NCI-H526 treated with DMSO at 0.1 percent for 48 hours (cell line): ENCODE data around the gene NCBP2L.
A peak's percentile ranks its signal among the peaks of the same experiment; 100 is the strongest.

ENCODE experiments used
- DNase-seq: peaks from one replicate; lab custom pipeline; 2025; lab: John Stamatoyannopoulos, UW

NCBP2L gene

DNA sequence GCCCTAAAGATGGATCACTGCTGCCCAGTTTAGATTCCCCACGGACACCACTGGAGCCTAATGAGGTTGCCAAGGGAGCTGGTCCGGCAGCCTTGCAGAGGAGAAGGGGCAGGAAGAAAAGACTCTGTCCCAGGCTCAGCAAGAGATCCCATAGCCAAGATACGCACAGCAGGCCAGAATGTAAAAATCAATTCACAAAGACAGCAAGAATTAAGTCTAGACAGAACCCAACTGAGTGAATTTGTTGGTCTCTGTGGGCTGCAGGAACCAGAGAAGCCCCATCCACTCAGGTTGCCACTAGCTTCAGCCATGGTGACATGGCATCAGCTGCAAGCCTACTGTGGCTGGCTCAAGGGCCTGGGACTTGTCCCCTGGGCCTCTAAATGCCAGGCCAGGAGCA lies 24.8 kb upstream of the NCBP2L start:
- DNase-seq, result no peak

DNA sequence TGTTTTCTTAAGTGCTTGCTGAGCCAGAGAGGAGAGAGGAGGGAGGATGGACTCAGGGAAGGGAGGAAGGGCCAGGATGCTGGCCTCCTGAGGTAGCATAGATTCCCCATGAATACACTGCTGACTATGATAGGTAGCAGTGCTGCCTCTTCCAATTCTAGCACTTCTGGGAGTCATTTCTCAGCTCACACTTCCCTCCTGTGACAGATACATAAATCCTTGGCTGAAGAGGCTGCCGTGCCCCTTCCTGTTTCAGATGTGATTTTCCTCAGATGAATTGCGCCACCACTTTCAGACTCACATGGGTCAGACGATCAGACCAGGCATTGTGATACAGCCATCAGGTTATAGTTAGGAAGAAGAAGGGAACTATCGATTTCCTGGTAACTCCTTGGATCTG lies 24.3 kb upstream of the NCBP2L start:
- no peak for DNase-seq

DNA sequence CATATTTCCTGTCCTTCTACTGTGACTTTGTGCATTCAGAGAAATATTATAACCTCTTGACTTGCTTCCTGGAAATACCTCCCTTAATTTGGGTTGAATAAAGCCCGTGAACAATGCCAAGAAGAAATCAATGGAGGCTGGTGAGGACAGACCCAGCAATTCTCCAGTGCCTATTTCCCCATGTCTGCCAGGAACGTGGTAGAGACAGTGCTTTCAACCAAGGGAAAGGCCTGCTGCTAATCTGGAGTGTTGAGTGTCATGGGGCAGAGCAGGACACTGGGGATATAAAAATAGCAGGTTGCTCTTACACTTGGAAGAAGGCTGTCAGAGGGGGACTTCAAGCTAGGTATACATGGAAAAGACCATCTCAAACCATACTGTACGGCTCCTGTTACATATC lies 21.8 kb upstream of the NCBP2L start:
- no peak for DNase-seq

DNA sequence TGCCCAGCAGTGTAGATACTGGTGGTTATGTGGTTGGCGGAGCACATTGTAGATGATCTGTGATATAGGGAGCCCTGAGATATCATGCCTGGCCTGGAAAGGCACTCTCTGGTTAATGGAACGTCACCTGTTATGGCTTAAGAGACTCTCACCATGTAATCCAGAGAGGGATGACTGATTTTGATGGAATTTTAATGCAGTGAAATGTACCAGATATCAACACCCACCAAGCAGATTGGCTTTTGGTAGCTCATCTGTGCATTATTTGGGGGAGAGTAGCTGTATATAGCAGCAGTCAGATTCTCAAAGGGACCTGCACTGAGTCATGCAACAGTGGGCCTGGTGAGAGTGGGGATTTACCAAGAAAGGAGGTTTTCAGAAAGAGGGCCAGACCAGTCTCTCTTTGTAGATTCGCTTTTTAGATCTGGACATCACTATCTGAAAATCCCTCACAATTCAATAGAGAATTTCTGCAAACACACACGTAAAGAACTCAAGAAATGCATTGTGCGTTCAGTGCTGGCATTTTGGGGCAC lies 19.2 kb upstream of the NCBP2L start:
- DNase-seq, result no peak

DNA sequence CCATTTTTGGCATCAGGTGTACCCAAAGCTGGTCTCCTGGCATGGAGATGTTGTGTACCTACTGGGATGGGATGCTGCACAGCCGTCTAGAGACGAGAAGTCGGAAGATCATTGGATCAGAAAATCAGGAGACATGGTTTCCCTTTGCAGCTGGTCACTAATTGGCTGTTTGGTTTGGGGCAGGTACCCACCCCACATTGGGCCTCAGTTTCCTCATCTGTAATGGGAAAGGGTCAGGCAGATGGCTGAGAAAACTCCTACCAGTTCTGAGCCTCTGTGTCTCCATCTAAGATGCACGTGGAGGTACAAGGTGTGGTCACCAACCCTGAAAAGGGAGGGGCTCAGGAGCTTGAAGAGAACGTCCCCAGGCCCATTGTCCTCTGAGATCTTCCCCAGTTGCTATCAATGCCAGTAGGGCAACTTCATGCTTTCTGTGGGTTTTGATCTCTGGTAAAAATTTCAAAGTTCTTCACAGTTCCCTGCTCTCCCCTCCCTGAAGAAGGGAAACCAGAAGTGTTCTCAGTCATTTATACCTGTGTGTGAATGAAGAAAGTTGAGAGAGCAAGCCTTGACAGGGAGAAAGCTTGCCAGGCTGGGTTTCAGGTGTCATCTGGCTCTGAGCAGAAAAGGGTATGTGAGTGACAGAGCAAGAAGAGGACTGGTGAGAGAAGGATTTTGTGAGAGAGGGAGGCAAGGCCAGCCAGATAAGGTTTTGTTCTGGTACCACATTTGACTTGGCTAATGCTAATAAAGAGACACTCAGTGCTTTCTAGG lies 17.0 kb upstream of the NCBP2L start:
- no peak for DNase-seq

DNA sequence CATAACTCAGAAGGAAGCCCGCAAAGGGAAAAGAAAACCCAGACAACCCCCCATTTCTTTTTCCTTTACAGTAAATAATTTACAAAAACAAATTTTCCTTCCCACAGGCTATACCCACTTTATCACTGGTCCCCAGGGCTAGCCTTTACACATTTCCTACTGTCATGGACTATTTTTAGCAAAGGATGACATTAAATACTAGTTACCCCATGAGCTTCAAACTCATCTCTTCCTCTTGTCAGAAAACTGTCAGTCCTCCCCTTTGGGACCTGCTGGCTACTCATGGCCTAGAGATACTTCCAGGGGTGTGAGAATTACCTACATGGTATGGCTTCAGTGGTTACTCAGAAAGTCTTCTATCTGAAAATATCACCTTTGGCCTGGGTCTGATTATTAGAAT lies 13.9 kb upstream of the NCBP2L start:
- DNase-seq, result no peak

DNA sequence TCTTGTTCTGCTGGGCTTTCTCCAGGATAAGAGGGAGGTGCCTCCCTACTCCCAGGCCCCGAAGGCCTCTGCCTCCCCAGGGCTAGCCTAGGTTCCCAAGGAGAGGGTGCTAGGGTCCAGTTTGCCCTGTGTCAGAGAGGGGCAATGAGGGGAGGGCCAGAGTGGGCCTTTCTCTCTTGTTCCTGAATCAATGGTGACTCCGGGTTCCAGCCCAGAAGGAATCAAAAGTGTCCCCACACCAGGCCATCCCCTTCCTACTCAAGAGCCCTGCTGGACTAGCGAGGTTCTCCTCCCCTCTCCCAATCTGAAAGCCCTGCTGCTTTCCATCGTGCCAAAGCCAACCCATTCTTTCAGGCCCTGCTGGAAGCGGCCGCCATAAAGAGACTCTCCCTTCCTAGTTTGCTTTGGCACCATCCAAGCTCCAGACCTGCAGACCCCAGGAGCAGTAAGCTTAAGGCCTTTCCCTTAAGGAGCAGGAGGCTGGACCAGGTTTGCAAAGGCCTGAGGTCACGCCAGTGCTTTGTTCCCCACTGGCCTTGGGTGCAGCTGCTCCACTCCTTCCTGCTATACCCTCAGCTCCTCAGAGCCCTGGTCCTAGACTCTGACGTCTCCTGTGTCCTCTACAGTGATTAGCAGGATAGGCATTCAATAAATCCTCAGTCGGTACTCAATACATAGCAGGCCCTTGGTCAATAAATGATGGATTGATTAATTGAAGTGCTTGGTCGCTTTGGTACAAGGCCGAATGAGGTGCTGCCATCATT lies 12.5 kb upstream of the NCBP2L start:
- no peak for DNase-seq

DNA sequence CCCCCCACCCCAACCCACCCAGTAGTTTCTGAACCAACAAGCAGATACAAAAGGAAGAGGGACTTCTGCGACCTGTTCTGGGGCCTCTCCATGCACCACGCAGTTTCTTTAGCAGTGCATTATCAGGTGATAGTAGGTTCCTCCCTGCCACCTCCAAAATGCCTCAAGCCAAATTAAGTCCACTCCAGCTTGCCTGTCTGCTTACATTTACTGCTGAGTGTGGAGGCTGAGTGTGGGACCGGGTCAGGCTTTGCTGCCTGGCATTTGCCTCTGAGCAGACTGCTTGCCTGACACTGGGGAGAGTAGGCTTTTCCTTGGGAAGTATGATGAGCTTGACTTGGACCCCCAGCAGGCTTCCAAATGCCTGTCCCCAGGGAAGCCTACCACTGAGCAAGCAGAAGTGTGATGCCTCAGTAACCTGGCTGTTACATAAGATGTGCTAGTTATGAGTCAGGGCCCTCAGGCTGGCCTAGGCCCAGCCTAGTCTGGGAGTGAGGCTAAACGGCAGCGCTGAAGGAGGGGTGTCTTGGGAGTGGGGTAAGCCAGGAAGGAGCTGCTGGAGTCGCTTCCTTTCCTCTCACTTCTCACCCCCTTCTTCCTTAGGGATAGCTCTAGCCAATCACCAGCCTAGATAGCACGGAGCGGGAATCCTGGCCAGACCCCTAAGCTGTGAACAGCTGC lies 10.9 kb upstream of the NCBP2L start:
- no peak for DNase-seq

DNA sequence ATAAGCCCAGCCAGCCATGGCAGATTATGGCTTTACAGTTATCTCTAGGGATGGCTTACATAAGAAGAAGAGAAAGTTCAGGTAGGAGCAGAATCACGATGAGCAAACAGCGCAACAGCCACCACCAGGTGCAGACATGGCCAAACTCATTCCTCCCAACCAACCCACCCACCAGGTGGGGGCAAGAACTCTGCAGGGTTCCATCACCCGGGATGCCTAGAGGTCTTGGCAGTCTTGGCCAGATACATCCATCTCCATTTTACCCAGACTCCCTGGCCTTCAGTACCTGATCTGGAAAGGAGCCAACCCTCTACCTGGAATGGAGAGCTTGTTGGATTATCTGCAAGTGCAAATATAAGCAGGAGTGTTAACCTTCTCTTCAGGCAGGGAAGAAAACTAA lies 9.5 kb upstream of the NCBP2L start:
- DNase-seq, result no peak

DNA sequence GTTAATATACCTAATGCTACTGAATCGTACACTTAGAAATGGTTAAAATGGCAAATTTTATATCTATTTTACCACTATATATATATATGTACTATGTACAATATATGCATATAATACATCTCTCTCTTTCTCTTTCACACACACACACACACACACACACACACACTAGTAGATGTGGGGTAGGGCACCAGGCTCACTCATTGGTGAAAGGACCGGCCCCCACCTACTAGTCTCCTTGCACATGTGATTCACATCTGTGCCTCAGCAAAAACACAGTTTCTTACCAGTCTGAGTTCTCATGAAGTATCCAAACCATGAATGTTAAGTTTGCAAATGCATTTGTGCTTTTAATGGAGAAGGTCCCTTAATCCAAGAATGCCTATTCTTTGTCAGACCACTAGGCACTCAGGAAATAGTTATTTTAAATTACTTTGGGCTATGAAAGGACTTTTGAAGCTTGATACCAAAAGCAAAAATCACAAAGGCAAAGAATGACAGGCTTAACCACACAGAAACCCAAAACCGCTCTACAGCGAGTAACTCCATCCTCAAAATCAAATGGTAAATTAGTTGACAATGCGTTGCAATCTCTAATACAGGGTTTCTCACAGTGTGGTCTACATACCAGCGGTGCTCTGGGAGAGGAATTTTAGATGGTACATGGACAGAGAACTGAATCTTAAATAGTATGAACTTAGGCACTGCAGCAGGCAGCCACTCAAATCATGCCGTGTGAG lies 7.8 kb upstream of the NCBP2L start:
- no peak for DNase-seq

DNA sequence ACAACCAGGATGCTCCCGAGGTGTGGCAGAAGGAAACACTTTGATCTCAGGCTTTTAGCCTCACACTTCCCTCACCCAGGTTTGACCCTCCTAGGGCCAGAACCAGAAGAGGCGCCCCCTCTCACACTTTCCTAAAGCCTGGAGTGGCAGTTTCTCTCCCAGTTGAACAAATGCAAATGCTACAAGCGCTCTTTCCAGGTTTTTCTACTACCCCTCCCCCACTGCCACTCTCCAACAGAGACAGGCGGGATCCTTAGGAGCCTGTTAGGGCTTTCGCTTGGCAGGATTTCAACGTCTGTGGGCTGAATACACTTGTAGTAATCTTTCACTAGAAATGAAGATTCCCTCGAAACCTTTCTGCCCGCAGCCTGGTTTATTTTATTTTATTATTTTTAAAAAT lies 4.3 kb upstream of the NCBP2L start:
- peak; percentile 2 for DNase-seq

DNA sequence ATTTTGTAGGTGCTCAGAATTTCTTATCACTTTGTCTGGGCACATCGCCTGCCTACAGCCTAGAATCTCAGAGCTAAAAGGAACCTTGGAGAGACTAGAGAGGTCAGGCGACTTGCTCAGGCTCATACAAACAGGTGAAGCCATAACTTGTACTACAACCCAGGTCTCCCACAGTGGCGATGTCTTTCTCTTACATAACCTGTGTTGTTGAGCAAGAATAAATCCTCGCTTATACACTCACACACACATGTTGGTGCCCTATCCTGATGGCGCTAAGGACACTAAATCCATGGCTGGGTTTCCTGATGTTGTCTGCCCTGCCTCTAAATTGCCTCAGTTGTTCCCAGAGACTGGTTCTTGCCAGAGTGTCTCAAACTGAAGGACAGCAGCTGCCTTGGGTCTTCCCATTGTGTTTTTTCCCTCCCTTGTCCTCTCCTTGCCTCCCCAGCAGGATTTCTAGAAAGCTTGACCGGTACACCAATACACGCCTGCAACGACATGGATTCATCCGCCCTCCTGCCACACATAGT lies 3.6 kb upstream of the NCBP2L start:
- DNase-seq, result no peak

DNA sequence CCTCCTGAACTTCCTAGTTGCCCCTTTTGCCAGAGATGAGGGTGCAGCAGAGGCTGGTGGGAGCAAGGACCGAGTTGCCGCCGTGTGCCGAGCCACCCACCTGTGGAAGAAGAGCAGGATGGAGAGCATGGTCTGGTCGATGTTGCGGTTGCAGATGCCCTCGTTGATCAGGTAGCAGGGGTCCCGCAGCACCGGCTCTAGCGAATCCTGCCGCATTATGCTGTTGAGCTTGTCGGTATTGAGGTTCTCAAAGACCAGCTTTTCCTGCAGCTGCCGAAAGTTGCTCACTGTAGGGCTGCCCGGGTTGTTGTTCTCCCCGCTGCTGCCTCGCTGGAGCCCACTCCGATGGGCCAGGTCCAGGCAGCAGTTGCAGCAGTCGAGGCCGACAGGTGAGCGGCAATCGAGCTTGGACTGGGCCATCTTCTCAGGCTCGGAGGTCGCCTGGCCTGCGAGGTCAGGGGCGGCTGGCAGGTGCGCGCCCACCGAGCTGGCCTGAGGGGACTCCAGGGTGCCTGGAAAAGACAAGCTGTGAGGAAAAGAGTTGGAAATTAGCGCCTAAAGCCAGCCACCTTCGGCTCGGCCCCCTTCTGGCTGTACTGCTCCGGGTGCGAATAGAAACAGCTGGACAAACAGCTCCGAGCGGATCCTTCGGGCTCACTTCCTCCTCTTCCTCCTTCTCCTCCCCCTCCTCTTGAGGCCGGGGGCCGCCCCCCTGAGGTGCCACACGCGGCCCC lies 2.4 kb upstream of the NCBP2L start:
- no peak for DNase-seq

DNA sequence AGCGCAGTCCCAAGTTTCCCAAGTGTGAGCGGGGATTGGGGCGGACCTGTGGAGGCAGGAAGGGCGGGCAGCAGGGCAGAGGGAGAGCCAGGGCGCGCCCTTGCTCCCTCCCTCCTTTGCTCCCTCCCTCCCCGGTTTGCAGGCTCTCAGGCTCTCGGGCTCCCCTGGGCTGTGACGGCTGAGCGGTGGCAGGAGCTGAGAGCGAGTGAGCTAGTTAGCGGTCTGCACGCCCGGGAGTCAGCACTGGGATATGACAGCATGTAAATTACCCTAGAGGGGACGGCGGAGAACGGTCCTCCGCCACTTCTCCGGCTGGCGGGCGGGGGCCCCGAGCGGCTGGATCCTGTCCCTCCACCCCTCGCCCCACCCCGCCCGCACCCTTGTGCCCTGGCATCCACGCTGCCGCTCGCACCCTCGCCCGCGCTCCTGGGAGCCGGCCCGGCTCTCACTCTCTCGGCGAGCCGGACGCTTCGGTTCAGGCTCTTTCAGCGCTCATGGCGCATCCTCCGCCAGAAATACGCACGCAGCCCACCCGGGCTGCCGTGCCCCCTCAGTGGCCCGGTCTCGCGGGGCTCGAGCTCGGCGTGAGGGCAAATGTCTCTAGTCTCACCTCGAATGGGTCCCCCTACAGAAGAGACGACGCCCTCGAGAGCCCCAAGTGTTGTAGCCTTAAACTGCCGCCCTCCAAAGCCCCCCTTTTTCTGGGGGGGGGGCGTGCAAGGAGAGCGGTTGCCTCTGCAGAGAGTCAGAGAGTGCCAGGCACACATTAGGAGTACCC lies 1.6 kb upstream of the NCBP2L start, which contains the start of gene TSC22D3:
Gene TSC22D3 (minus strand): TSS at position 54 of the 778 bp plus-strand sequence. CDS start 368 bp downstream, outside the sequence.
- peak; percentile 44 for DNase-seq

DNA sequence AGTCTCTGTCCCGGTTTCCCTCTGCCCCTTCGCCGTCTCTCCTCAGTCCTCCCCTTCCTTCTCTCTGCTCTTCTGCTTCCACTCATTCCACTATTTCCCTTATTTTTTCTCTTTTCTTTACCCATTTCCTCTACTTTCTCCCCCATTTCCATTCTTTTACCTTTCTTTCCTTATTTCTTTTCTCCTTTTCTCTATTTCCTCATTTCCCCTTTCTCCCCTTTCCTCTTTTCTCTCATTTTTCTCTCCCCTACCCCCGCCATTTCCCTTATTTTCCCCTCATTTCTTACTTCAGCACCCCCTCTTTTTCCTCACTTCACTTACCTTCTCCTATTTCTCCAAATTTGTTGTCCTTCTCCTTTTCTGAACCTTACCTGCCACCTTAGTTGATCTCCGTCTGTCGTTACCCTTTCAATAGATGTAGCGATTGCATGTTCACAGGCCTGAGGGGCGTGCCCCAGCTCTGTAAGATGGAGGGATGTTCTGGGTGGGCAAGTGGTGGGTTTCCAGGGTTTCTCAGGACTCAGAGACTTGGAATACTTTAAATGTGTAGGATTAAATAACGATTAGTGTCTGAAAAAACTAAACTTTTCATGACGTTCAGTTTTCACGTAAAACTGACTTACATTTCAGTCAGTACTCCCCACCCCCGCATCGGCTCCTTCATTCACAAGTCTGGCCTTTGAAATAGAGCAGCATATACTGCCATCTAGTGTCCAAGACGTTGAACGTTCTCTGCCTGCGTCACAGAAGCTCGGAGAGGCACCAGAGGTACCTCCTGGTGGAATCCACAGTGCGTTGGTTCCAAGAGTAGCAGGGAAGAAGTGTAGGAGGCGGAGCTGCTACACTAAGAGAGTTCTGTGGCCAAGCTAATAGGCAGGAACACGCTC lies 641 bp upstream of the NCBP2L start:
- peak; percentile 72 for DNase-seq

DNA sequence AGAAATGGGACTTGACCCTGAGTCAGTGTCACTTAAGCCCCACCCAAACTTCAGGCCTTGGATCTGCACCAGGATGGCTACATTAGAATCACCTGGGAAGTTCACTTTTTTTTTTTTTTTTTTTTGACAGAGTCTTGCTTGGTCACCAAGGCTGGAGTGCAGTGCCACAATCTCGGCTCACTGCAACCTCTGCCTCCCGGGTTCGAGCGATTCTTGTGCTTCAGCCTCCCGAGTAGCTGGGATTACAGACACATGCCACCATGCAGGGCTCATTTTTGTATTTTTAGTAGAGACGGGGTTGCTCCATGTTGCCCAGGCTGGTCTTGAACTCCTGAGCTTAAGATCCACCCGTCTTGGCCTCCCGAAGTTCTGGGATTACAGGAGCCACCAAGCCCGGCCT lies 3.0 kb downstream of the NCBP2L start:
- no peak for DNase-seq

DNA sequence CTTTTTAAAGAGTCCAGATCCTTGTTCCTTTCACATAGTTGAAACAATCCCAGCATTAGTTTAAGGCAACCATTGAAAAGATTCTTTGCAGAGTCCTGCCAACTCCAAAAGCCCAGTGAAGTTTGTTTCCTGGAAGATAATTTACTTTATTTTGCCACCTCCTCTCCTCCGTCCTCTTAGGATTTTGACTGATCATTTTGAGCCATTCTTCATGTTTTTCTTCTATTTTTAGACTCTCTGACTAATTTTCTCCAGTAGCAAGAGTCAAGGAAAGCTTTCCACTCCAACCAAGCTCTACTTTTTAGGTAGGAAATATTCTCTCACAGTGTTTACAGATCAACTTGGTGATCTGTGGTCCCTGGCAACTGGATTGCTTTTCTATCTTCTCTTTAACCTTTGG lies 10.3 kb downstream of the NCBP2L start:
- no peak for DNase-seq

DNA sequence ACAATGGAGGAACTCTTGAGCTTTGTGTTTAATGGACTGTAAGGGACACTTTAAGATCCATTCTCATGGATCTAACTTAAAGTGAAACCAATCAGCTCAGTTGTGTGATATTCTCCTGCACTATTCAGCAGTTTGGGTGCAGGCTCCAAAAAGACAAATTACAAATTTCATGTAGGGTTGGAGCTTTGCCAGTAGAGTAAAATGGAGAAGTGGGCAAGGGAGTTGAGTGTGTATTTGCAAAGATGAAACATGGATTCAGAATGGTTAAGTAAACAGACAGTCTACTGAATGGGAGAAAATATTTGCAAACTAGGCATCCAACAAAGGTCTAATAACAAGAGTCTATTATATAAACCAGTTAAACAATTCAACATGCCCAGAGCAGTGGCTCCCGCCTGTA lies 26.9 kb downstream of the NCBP2L start:
- DNase-seq, result peak; percentile 11

DNA sequence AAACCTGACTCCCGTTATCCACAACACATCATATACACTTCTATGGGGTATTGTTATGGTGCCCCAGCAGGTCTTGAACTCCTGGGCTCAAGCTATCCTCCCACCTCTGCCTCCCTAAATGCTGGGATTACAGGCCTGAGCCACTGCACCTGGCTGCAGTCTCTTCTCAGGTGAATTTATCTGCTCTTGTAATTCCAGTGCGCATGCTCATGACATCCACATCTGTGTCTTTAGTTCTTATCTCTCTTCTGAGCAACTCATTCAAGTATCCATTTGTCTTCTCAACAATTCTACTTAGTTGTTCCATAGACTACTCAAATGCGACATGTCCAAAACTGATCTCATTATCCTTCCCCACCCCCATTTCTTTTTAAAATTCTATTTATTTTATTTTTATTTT lies 27.6 kb downstream of the NCBP2L start:
- DNase-seq, result no peak
